Posterior cingulate gyrus (tissue), 11 donors: Measurements from ENCODE around the gene CSTF2T.
A peak's percentile ranks its signal among the peaks of the same experiment; 100 is the strongest.
"Not testable (repeated sequence)": the region's sequence is repeated elsewhere in the genome, so short reads cannot be mapped to it uniquely, and the experiment has no call there.

Source experiments
- DNase-seq, 10 donors: peaks; one replicate each; pipeline versions ENCODE4 v3.0.0 to v3.0.0-alpha.2; 2020 to 2021; ENCODE audit warnings: mixed read lengths in 3 of 10
- intact Hi-C: fragments of 100-400 bp; cut with DNase I; formaldehyde crosslinking; loops from one replicate; pipeline ENCODE4 v1.15.1; 2023

The CSTF2T gene

GRCh38 chr10:51698473-51699063 is 827 bp downstream of the CSTF2T start:
- intact Hi-C loops = no loop called here
- peak in 1 of 10 donors; percentile 77 for DNase-seq

- intact Hi-C loops = no loop called here
- no peak for DNase-seq
Measured at GRCh38 chr10:51696251-51696650, 3.1 kb downstream of the CSTF2T start.

GRCh38 chr10:51694086-51694768 is 5.2 kb downstream of the CSTF2T start:
- DNase-seq = no peak
- intact Hi-C loops = no loop called here

- intact Hi-C loops = no loop called here
- no peak for DNase-seq
Measured at GRCh38 chr10:51691135-51691534, 8.3 kb downstream of the CSTF2T start.

- no peak for DNase-seq
- intact Hi-C loops = no loop called here
Measured at GRCh38 chr10:51689536-51689935, 9.9 kb downstream of the CSTF2T start.

- intact Hi-C loops, DNase-seq: not testable (repeated sequence)
Measured at GRCh38 chr10:51688826-51689225, 10.6 kb downstream of the CSTF2T start.

- intact Hi-C loops = no loop called here
- no peak for DNase-seq
Measured at GRCh38 chr10:51687296-51687695, 12.1 kb downstream of the CSTF2T start.

GRCh38 chr10:51685768-51686167 is 13.6 kb downstream of the CSTF2T start:
- intact Hi-C loops = no loop called here
- no peak for DNase-seq

- no peak for DNase-seq
- intact Hi-C loops = no loop called here
Measured at GRCh38 chr10:51683031-51683691, 16.2 kb downstream of the CSTF2T start.

- intact Hi-C loops = no loop called here
- DNase-seq = no peak
Measured at GRCh38 chr10:51679841-51680240, 19.6 kb downstream of the CSTF2T start.

- intact Hi-C loops = no loop called here
- DNase-seq = no peak
Measured at GRCh38 chr10:51675088-51675487, 24.3 kb downstream of the CSTF2T start.

GRCh38 chr10:51672039-51672535 is 27.3 kb downstream of the CSTF2T start:
- intact Hi-C loops = no loop called here
- no peak for DNase-seq

- DNase-seq = no peak
- intact Hi-C loops = no loop called here
Measured at GRCh38 chr10:51669041-51669440, 30.4 kb downstream of the CSTF2T start.

- no peak for DNase-seq
- intact Hi-C loops = no loop called here
Measured at GRCh38 chr10:51668336-51668689, 31.1 kb downstream of the CSTF2T start.

- no peak for DNase-seq
Measured at GRCh38 chr10:51667678-51668335, 31.6 kb downstream of the CSTF2T start.

GRCh38 chr10:51666456-51666855 is 32.9 kb downstream of the CSTF2T start:
- no peak for DNase-seq
- intact Hi-C loops = no loop called here

More at GRCh38 chr10:51667678-51668335, 31.6 kb downstream of the CSTF2T start:
- intact Hi-C loops = no loop called here

GRCh38 chr10:51663086-51663485 is 36.3 kb downstream of the CSTF2T start:
- DNase-seq = no peak
- intact Hi-C loops = no loop called here

GRCh38 chr10:51659344-51659743 is 40.1 kb downstream of the CSTF2T start:
- intact Hi-C loops = no loop called here
- DNase-seq = no peak

GRCh38 chr10:51658000-51658399 is 41.4 kb downstream of the CSTF2T start:
- intact Hi-C loops = no loop called here
- no peak for DNase-seq

GRCh38 chr10:51656503-51656902 is 42.9 kb downstream of the CSTF2T start:
- intact Hi-C loops = no loop called here
- DNase-seq = no peak

- DNase-seq = no peak
- intact Hi-C loops = no loop called here
Measured at GRCh38 chr10:51654918-51655317, 44.5 kb downstream of the CSTF2T start.
